H1 (cell line): Measurements from ENCODE around the gene ZNF530. TPM values are rescaled to one million over a fixed set of nuclear protein-coding genes. Genes with fewer than 3 reads are reported as not detected.

Experiments used
- CTCF ChIA-PET: fragments of 300-600 bp; sonication (Branson Sonifier 250); formaldehyde crosslinking; loops from one replicate; lab custom pipeline; 2021; ENCODE audit not compliant: partially characterized antibody; lab: Charles Lee
- POLR2A ChIA-PET: fragments of 300-600 bp; sonication (Branson Sonifier 250); formaldehyde crosslinking; loops from one replicate; lab custom pipeline; 2021; ENCODE audit warnings: inconsistent platforms; ENCODE audit not compliant: partially characterized antibody; lab: Charles Lee
- DNase-seq, 2 experiments: peaks; one replicate each; pipeline versions ENCODE4 v3.0.0 to v3.0.0-alpha.2; 2010 to 2022; ENCODE audit warnings: low spot score in 2 of 2, low read depth in 1 of 2, mixed read lengths in 1 of 2
- FAIRE-seq: peaks from 2 replicates; lab custom pipeline; 2011; peaks lifted over from hg19 to GRCh38; lab: Jason Lieb, UNC
- H2AFZ ChIP-seq: 2 replicates; pipeline ENCODE4 v1.8.1; 2012; ENCODE audit warnings: low read length, inconsistent platforms
- H2AK5ac ChIP-seq: 2 replicates; pipeline ENCODE4 v1.6.1; 2013; ENCODE audit warnings: low read depth, low read length
- H2BK120ac ChIP-seq: replicated peaks from 2 replicates; pipeline ENCODE3; 2013; ENCODE audit warnings: low read depth, low read length, inconsistent platforms
- H2BK12ac ChIP-seq: 2 replicates; pipeline ENCODE4 v1.6.1; 2013; ENCODE audit warnings: low read depth, low read length
- H2BK15ac ChIP-seq: 2 replicates; pipeline ENCODE4 v1.6.1; 2013; ENCODE audit warnings: low read length
- H2BK20ac ChIP-seq: 2 replicates; pipeline ENCODE4 v1.6.1; 2013; ENCODE audit warnings: low read length
- H2BK5ac ChIP-seq: 2 replicates; pipeline ENCODE4 v1.6.1; 2013; ENCODE audit warnings: low read depth, low read length
- H3K14ac ChIP-seq: 2 replicates; pipeline ENCODE4 v1.6.1; 2013; ENCODE audit warnings: inconsistent platforms; ENCODE audit not compliant: insufficient read length
- H3K18ac ChIP-seq: 2 replicates; pipeline ENCODE4 v1.6.1; 2013; ENCODE audit warnings: low read length; ENCODE audit errors: extremely low read depth
- H3K23ac ChIP-seq: 2 replicates; pipeline ENCODE4 v1.6.1; 2013; ENCODE audit warnings: inconsistent platforms; ENCODE audit not compliant: insufficient read length
- H3K23me2 ChIP-seq: 2 replicates; pipeline ENCODE4 v1.6.1; 2013; ENCODE audit warnings: low read depth, low read length
- H3K27ac ChIP-seq: 2 replicates; pipeline ENCODE4 v1.6.1; 2011; ENCODE audit warnings: low read depth, low read length, inconsistent platforms
- H3K27me3 ChIP-seq, 4 experiments: replicated peaks in 1 of 4; 1 replicate in 1 of 4; 2 replicates in 3 of 4; pipeline versions ENCODE4 v1.6.1 to v1.8.1; 2011 to 2013; ENCODE audit warnings: low read length in 3 of 4, mild to moderate bottlenecking in 3 of 4, inconsistent platforms in 2 of 4, mixed read lengths in 2 of 4, moderate library complexity in 1 of 4; ENCODE audit not compliant: control insufficient read depth in 3 of 4, insufficient read depth in 3 of 4; ENCODE audit errors: extremely low read depth in 1 of 4
- H3K36me3 ChIP-seq, 4 experiments: 2 replicates each; pipeline versions ENCODE4 v1.6.1 to v1.8.1; 2011 to 2013; ENCODE audit warnings: mild to moderate bottlenecking in 4 of 4, low read length in 3 of 4, moderate library complexity in 2 of 4, control low read depth in 1 of 4, inconsistent platforms in 1 of 4; ENCODE audit not compliant: insufficient read depth in 4 of 4, control insufficient read depth in 2 of 4
- H3K4ac ChIP-seq: replicated peaks from 2 replicates; pipeline ENCODE3; 2013; ENCODE audit warnings: low read length, low read depth, mixed read lengths, inconsistent platforms; ENCODE audit not compliant: insufficient read length
- H3K4me1 ChIP-seq, 4 experiments: replicated peaks in 1 of 4; 1 replicate in 1 of 4; 2 replicates in 3 of 4; pipeline versions ENCODE4 v1.6.1 to v1.8.1; 2011 to 2013; ENCODE audit warnings: low read length in 3 of 4, inconsistent platforms in 2 of 4, mixed read lengths in 1 of 4; ENCODE audit not compliant: insufficient read depth in 4 of 4, control insufficient read depth in 3 of 4
- H3K4me2 ChIP-seq, 2 experiments: 2 replicates each; pipeline versions ENCODE4 v1.6.1 to v1.8.1; 2011 to 2013; ENCODE audit warnings: low read depth in 2 of 2, low read length in 2 of 2, control low read depth in 1 of 2, inconsistent platforms in 1 of 2, mild to moderate bottlenecking in 1 of 2; ENCODE audit not compliant: insufficient read depth in 1 of 2
- H3K4me3 ChIP-seq, 4 experiments: fragments of 200-600, 300-600 bp in 1 of 4; sonication (generic), shearing (Covaris generic), sonication (Bioruptor Twin) in 1 of 4; 2 replicates each; pipeline versions ENCODE4 v1.5.1 to v1.8.1; 2011 to 2016; ENCODE audit warnings: low read length in 4 of 4, low read depth in 3 of 4, control low read depth in 2 of 4, inconsistent platforms in 2 of 4, mild to moderate bottlenecking in 2 of 4, mixed read lengths in 1 of 4, moderate library complexity in 1 of 4; ENCODE audit not compliant: insufficient read depth in 2 of 4; ENCODE audit errors: extremely low read depth in 1 of 4
- H3K56ac ChIP-seq: replicated peaks from 2 replicates; pipeline ENCODE3; 2013; ENCODE audit warnings: low read depth, mild to moderate bottlenecking, mixed read lengths, low read length, inconsistent platforms; ENCODE audit not compliant: insufficient read length
- H3K79me1 ChIP-seq: 2 replicates; pipeline ENCODE4 v1.6.1; 2013; ENCODE audit warnings: low read depth, low read length, control low read depth
- H3K79me2 ChIP-seq, 2 experiments: 2 replicates each; pipeline versions ENCODE4 v1.6.1 to v1.8.1; 2012 to 2013; ENCODE audit warnings: low read length in 2 of 2, mild to moderate bottlenecking in 2 of 2, inconsistent platforms in 1 of 2; ENCODE audit not compliant: insufficient read depth in 2 of 2, control insufficient read depth in 1 of 2
- H3K9ac ChIP-seq, 4 experiments: replicated peaks in 1 of 4; 1 replicate in 1 of 4; 2 replicates in 3 of 4; pipeline versions ENCODE4 v1.6.1 to v1.8.1; 2011 to 2013; ENCODE audit warnings: low read depth in 3 of 4, low read length in 3 of 4, control low read depth in 2 of 4, mild to moderate bottlenecking in 2 of 4, moderate library complexity in 2 of 4, inconsistent platforms in 1 of 4; ENCODE audit errors: extremely low read depth in 1 of 4
- H3K9me3 ChIP-seq, 2 experiments: 2 replicates each; pipeline versions ENCODE4 v1.6.1 to v1.8.1; 2012 to 2013; ENCODE audit warnings: mild to moderate bottlenecking in 2 of 2, moderate library complexity in 2 of 2, control low read depth in 1 of 2, inconsistent platforms in 1 of 2, low read depth in 1 of 2, low read length in 1 of 2, mixed read lengths in 1 of 2; ENCODE audit not compliant: insufficient read depth in 2 of 2
- H4K20me1 ChIP-seq, 2 experiments: replicated peaks in 1 of 2; 2 replicates each; pipeline versions ENCODE3 to v1.8.1; 2011 to 2013; ENCODE audit warnings: inconsistent platforms in 2 of 2, low read length in 2 of 2, mild to moderate bottlenecking in 1 of 2; ENCODE audit not compliant: insufficient read depth in 2 of 2, control insufficient read depth in 1 of 2
- H4K5ac ChIP-seq: 2 replicates; pipeline ENCODE4 v1.6.1; 2013; ENCODE audit warnings: low read length, low read depth, mixed read lengths, inconsistent platforms; ENCODE audit not compliant: insufficient read length
- H4K8ac ChIP-seq: 2 replicates; pipeline ENCODE4 v1.8.0; 2013; ENCODE audit warnings: mild to moderate bottlenecking, moderate library complexity, low read length, inconsistent platforms; ENCODE audit not compliant: insufficient read depth; ENCODE audit errors: extremely low read depth
- H4K91ac ChIP-seq: replicated peaks from 2 replicates; pipeline ENCODE3; 2013; ENCODE audit warnings: low read length, mixed read lengths, inconsistent platforms; ENCODE audit not compliant: insufficient read length
- TBP ChIP-seq: IDR thresholded peaks from 2 replicates; pipeline ENCODE4 v1.6.1; 2011; ENCODE audit warnings: low read depth, low read length, improper control_type of control experiment
- WGBS, 2 experiments: shearing (Covaris generic) in 1 of 2; methylation state at CpG; one replicate each; pipeline versions ENCODE4 v1.1.6 to v1.1.7; 2013 to 2015; ENCODE audit warnings: low lambda C conversion rate in 2 of 2, mixed read lengths in 2 of 2, inconsistent platforms in 1 of 2, low coverage in 1 of 2, missing lambda C conversion rate in 1 of 2; ENCODE audit not compliant: insufficient replicate concordance in 2 of 2, insufficient coverage in 1 of 2, insufficient read length in 1 of 2; ENCODE audit errors: extremely low coverage in 1 of 2, missing lambda C conversion rate in 1 of 2; 5-methylcytosine and 5-hydroxymethylcytosine counted together
- polyA plus RNA-seq, 7 experiments: library from polyadenylated mRNA; depleted of rRNA in 3 of 7; stranded (reverse) in 5 of 7; unstranded in 2 of 7; fragments of >200 nt in 5 of 7; fragments of 200-250 nt in 2 of 7; gene quantifications; 1 replicate in 5 of 7; 2 replicates in 1 of 7; 4 replicates in 1 of 7; pipeline versions ENCODE4 v1.2.1 to v1.2.3, GENCODE V29; 2011 to 2013; ENCODE audit warnings: missing spikeins in 2 of 7, mixed read lengths in 2 of 7
- total RNA-seq: library from RNA; stranded (reverse); fragmentation: NEBNext Ultra II Directional; extraction: Animal tissue kit (Norgen Biotek cat#: 25700); gene quantifications from 2 replicates; pipeline ENCODE4 v1.2.1, GENCODE V29; 2021
- TF ChIP-seq, protein P1 (sequence below): IDR thresholded peaks from 2 replicates; pipeline ENCODE4 v1.6.1; 2011; ENCODE audit warnings: low read depth, mild to moderate bottlenecking, low read length; ENCODE audit not compliant: insufficient read depth

ZNF530 gene
- total and polyA plus RNA-seq, 2 of the 8 experiments (the other 6 are each of a cell fraction or from before 2014, with no cell fraction given): 4.2 to 9.3 TPM

DNA sequence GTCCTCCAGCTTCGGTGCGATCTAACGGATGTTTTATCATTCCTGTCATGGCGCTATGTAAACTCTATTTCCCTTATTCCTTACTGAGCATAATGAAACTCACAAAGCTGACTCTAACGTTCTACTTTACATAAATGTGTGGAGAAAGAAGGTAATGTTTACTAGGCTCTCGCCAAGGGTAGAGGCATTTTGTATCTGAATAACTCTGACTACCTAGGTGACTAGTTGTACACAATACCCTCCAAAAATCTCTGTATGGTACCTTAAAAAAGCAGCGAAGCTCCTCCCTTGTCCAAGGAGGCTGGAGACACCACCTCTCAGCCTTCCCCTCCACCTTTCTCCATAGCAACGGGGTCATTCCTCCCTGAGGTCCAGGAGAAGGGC, 316 bp upstream of the ZNF530 start:
- FAIRE-seq: no peak
- Histone ChIP-seq H3K4me1 (peaks cover 0 to 3% (median 2%) of the 10 kb centered on the region in 4 experiments; a peak in 3 of 7 replicates), H3K4ac (no peak overlapping the region)

More for the DNA sequence above, 316 bp upstream of the ZNF530 start:
- Histone ChIP-seq H2BK120ac (no peak overlapping the region), H3K18ac (no peak overlapping the region), H3K9ac (no peak overlapping the region), H2AK5ac (no peak overlapping the region), H3K14ac (no peak overlapping the region), H2BK20ac (no peak overlapping the region), H4K91ac (no peak overlapping the region), H3K27me3 (no peaks in the 10 kb centered on the region), H4K20me1 (no peaks in the 10 kb centered on the region), H2AFZ (peak overlapping the region; percentile 93), H3K79me1 (peaks cover 2% of the 10 kb centered on the region; the same call in 1 of the 2 replicates), H4K8ac (no peak overlapping the region), H2BK5ac (no peak overlapping the region), H3K4me2 (peak overlapping the region; percentile 87 to 92), H3K27ac (no peak overlapping the region)
- POLR2A ChIA-PET: interaction anchor here (1.2 to 3.0 kb wide), 5 partner anchors 14 to 163 kb away, joined by 3 to 11 read pairs (median 9); partner anchors contain the start of genes ZIK1 and ZNF551
- WGBS, 2 experiments: 68% methylated on average over 8 of the region's 8 CpGs; no CpG with 5 or more reads in 1 of the 2 experiments
- CTCF ChIA-PET: interaction anchor here (0.7 to 1.4 kb wide), 2 partner anchors 11 to 230 kb away, joined by 3 to 4 read pairs; no protein-coding TSS in a partner anchor
- TF ChIP-seq TBP: 0 out of 2 replicates have a peak, but pooled peaks have one; percentile 32
- TF ChIP-seq, protein P1, sequence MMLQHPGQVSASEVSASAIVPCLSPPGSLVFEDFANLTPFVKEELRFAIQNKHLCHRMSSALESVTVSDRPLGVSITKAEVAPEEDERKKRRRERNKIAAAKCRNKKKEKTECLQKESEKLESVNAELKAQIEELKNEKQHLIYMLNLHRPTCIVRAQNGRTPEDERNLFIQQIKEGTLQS: no peak
- TF ChIP-seq, all 59 proteins: peak for 1
- H4K5ac ChIP-seq: no peak overlapping the region
- no peak for DNase-seq
- peaks cover 0 to under 1% (median under 1%) of the 10 kb centered on the region in 4 experiments; a peak in 1 of 8 replicates for H3K36me3 ChIP-seq
- no peak overlapping the region for H3K23ac ChIP-seq
- H2BK15ac ChIP-seq: no peak overlapping the region
- H2BK12ac ChIP-seq: no peak overlapping the region
- H3K23me2 ChIP-seq: peaks cover 7% of the 10 kb centered on the region
- H3K56ac ChIP-seq: no peak overlapping the region
- H3K4me3 ChIP-seq: peak overlapping the region; percentile 74 to 90 (median 82); a peak in 6 of 8 replicates
- H3K9me3 ChIP-seq: no peaks in the 10 kb centered on the region
- H3K79me2 ChIP-seq: 0 out of 4 replicates have a peak, but pooled peaks cover 0 to 7% of the 10 kb centered on the region in 2 experiments
